Activated T-cell treated with anti-CD3 and anti-CD28 coated beads, Interleukin-2, amount 50 U/mL, for 4 hours (primary cell): Measurements from ENCODE around the gene SH3RF3. TPM values are rescaled to one million over a fixed set of nuclear protein-coding genes. Genes with fewer than 3 reads are reported as not detected.

Experiments
- ATAC-seq, 2 donors: fragments of 200-7000 bp; cut with Tn5 transposase; one replicate each; pipeline ENCODE4 v1.10.0; 2021
- DNase-seq: peaks from one replicate; pipeline ENCODE4 v3.0.0-alpha.2; 2020
- H3K27me3 Mint-ChIP-seq: one replicate; pipeline ENCODE4 v1.8.0; 2021; ENCODE audit warnings: low read depth, mixed read lengths
- H3K36me3 Mint-ChIP-seq: one replicate; pipeline ENCODE4 v1.8.0; 2022; ENCODE audit warnings: mixed read lengths; ENCODE audit not compliant: insufficient read depth
- H3K4me1 Mint-ChIP-seq: one replicate; pipeline ENCODE4 v1.8.0; 2021; ENCODE audit warnings: low read depth, mixed read lengths
- H3K4me3 Mint-ChIP-seq: one replicate; pipeline ENCODE4 v1.8.0; 2021; ENCODE audit warnings: mild to moderate bottlenecking, moderate library complexity, mixed read lengths
- H3K9me3 Mint-ChIP-seq: one replicate; pipeline ENCODE4 v1.8.0; 2021; ENCODE audit warnings: mixed read lengths
- total RNA-seq, 3 donors: library from RNA; stranded (reverse); gene quantifications; one replicate each; pipeline ENCODE4 v1.2.1, GENCODE V29; 2021

Gene SH3RF3
- total RNA-seq, 3 donors from 2014 or later = 0.33 to 0.98 (median 0.89) TPM

DNA sequence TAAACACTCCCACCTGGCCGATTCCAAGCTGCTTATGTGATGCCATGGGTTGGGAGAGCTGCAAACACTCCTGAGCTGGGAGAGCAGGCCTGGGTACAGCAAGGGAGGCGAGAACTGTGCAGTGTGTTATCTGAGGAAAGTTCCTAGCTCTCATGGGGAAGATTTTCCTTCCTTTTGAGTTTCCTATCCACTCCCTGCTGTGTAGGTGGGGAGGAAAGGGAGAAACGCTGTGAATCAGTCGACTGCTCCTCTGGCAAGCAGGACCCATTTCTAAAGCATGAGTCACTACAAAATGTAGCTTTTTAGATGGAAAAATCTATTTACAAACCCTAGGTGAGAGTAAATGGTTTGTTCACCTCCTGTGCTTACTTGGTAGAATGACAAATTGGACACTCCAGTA, 80.4 kb downstream of the SH3RF3 start:
- no peak for ATAC-seq
- H3K27me3 Mint-ChIP-seq = peaks cover 33% of the 10 kb centered on the region

DNA sequence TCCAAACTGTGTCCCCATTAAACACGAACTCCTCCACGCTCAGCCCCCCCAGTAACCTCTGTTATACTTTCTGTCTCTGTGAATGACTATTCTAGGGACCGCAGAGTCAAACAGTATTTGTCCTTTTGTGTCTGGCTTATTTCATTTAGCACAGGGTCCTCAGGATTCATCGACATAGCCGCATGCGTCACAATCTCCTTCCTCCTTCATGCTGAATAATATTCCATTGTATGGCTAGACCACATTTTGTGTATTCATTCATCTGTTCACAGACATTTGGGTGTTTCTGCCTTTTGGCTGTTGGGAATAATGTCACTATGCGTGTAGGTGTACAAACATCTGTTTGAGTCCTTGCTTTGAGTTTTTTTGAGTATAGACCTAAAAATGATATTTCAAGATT, 80.9 kb downstream of the SH3RF3 start:
- DNase-seq (no peak), ATAC-seq (no peak)
- Mint-ChIP-seq H3K4me3 (no peak overlapping the region), H3K36me3 (no peaks in the 10 kb centered on the region), H3K9me3 (no peaks in the 10 kb centered on the region), H3K4me1 (peaks cover 22% of the 10 kb centered on the region), H3K27me3 (peaks cover 38% of the 10 kb centered on the region)

More for the DNA sequence above, 80.4 kb downstream of the SH3RF3 start:
- Mint-ChIP-seq H3K9me3 (no peaks in the 10 kb centered on the region), H3K4me3 (no peak overlapping the region), H3K4me1 (peaks cover 16% of the 10 kb centered on the region), H3K36me3 (no peaks in the 10 kb centered on the region)
- DNase-seq = no peak

- no peak overlapping the region for H3K4me3 Mint-ChIP-seq
- no peaks in the 10 kb centered on the region for H3K9me3 Mint-ChIP-seq
- ATAC-seq = no peak
- no peak for DNase-seq
- H3K27me3 Mint-ChIP-seq = peaks cover 45% of the 10 kb centered on the region
- peaks cover 29% of the 10 kb centered on the region for H3K4me1 Mint-ChIP-seq
- no peaks in the 10 kb centered on the region for H3K36me3 Mint-ChIP-seq
These were observed 81.6 kb downstream of the SH3RF3 start for GRCh38 chr2:109210431-109211200.

DNA sequence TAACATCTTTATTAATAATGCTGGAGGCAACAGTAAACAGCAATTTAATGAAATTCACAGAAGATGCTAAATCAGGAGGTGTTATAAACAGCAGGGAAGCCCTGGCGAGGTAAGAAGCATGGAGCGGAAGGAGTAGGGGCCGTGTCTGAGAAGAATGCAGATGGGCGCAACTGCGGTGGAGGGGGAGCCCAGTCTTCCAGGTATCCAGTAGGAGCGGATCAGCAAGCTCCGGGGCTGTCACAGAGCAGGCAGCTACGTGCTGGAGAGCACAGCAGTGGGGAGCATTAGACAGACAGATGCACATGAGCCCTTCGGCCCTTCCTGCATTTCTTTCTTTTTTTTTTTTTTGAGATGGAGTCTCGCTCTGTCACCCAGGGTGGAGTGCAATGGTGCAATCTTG, 82.3 kb downstream of the SH3RF3 start:
- H3K36me3 Mint-ChIP-seq = no peaks in the 10 kb centered on the region
- H3K4me1 Mint-ChIP-seq = peaks cover 36% of the 10 kb centered on the region
- H3K9me3 Mint-ChIP-seq = no peaks in the 10 kb centered on the region
- ATAC-seq = no peak
- no peak for DNase-seq
- peaks cover 52% of the 10 kb centered on the region for H3K27me3 Mint-ChIP-seq
- H3K4me3 Mint-ChIP-seq = no peak overlapping the region

DNA sequence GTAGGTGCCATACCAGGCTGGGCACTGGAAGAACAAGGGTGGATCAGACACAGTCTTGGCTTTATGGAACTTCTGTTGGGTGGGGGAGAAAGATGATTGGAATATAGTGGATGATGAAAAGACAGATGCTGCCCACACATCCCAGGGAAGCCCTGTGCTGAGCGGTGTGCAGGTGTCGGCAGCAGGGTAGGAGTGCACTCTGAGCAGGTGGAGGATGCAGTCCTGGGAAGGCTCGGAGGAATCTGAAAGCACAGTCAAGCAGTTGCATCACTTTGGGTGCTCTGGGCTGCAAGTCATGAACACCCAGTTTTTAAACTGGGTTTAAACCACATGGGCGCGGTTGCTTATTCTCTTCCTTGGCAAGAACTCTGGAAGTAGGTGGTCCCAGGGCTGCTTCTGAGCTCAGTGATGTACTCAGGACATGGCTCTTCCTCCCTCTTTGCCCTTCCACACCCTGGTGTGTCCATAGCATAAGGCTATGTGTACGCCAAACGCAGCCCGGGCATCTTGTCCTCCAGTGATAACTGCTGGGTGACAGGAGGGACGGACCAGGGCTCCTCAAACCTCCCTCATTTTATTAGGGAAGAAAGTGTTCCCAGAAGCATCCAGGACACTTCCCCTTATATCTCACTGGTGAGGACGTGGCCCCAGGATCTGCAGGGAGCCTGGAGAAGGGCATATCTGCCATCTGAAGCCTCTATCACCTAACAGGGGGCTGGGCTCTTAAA, 84.0 kb downstream of the SH3RF3 start:
- H3K36me3 Mint-ChIP-seq = no peaks in the 10 kb centered on the region
- DNase-seq = no peak
- H3K27me3 Mint-ChIP-seq = peaks cover 65% of the 10 kb centered on the region
- H3K4me1 Mint-ChIP-seq = peaks cover 50% of the 10 kb centered on the region
- no peaks in the 10 kb centered on the region for H3K9me3 Mint-ChIP-seq
- ATAC-seq = no peak
- peak overlapping the region; percentile 59 for H3K4me3 Mint-ChIP-seq

- peak; percentile 51 for DNase-seq
- peaks cover 59% of the 10 kb centered on the region for H3K4me1 Mint-ChIP-seq
- peak overlapping the region; percentile 59 for H3K4me3 Mint-ChIP-seq
- no peaks in the 10 kb centered on the region for H3K9me3 Mint-ChIP-seq
- H3K36me3 Mint-ChIP-seq = no peaks in the 10 kb centered on the region
- peaks cover 71% of the 10 kb centered on the region for H3K27me3 Mint-ChIP-seq
- ATAC-seq = peak; percentile 88
These were observed 84.8 kb downstream of the SH3RF3 start for GRCh38 chr2:109213646-109214433.

GRCh38 chr2:109214651-109215371, 85.8 kb downstream of the SH3RF3 start:
- H3K27me3 Mint-ChIP-seq = peaks cover 80% of the 10 kb centered on the region
- H3K4me1 Mint-ChIP-seq = peaks cover 62% of the 10 kb centered on the region
- ATAC-seq = peak in 1 of 2 donors; percentile 8
- H3K9me3 Mint-ChIP-seq = no peaks in the 10 kb centered on the region
- no peaks in the 10 kb centered on the region for H3K36me3 Mint-ChIP-seq
- no peak for DNase-seq
- no peak overlapping the region for H3K4me3 Mint-ChIP-seq

GRCh38 chr2:109215866-109216265, 86.9 kb downstream of the SH3RF3 start:
- no peak for ATAC-seq
- Mint-ChIP-seq H3K9me3 (no peaks in the 10 kb centered on the region), H3K4me3 (no peak overlapping the region), H3K4me1 (peaks cover 62% of the 10 kb centered on the region), H3K36me3 (no peaks in the 10 kb centered on the region), H3K27me3 (peaks cover 76% of the 10 kb centered on the region)
- DNase-seq = no peak

DNA sequence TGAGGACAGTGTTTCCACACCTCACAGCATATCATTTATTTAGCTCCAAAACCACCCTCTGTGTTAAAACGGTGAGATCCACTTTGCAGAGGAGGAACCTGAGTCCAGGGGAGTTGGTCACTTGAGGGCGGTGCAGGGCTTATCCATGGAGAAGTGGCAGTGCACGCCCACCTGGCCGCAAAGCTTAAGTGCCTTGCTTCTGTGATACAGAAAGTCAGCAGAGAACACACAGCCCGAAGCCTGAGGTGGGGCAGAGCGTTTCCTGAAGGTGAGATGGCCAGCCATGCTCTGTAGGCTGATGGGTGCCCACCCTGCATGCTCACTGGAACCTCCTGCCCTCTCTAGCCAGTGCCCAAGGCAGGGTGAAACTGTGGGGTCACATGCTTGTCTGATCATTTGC, 87.3 kb downstream of the SH3RF3 start:
- Mint-ChIP-seq H3K9me3 (no peaks in the 10 kb centered on the region), H3K4me3 (no peak overlapping the region), H3K27me3 (peaks cover 72% of the 10 kb centered on the region), H3K4me1 (peaks cover 62% of the 10 kb centered on the region), H3K36me3 (no peaks in the 10 kb centered on the region)
- ATAC-seq (no peak), DNase-seq (no peak)

- no peak for ATAC-seq
- Mint-ChIP-seq H3K27me3 (peaks cover 66% of the 10 kb centered on the region), H3K4me3 (no peak overlapping the region), H3K36me3 (no peaks in the 10 kb centered on the region), H3K9me3 (no peaks in the 10 kb centered on the region), H3K4me1 (peaks cover 62% of the 10 kb centered on the region)
- DNase-seq = no peak
These were observed 88.5 kb downstream of the SH3RF3 start for GRCh38 chr2:109217362-109218086.

DNA sequence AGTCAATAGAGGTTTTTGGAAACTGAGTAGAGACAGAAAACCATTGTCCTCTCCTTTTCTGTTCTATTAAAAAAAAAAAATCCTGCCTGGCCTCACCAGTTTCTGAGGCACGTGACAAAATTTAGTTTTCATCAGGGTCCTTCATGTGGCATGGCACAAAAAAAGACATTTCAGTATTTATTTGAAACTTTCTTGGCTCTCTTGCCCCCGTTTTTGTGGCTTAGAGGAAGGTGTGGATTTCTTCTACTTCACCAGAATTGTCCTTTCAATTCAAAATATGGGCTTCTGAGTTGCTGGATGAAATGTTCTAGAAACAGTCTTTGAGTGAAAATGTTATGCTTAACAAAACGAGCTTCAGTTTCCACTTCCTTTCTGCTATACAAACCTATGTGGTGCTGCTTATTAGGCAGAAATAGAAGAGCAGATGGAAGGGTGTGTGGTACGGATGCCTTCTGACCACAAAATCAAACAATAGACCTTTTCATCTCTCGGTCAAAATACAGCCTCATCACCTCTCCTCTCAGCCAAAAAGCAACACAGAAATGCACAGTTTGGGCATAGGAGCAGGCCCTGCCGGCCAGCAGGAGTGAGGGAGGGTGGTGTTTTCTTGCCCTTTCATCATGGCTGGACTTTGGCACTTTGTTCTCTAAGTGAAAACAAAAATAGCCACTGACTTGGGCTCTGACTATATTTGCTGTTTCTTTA, 89.2 kb downstream of the SH3RF3 start:
- Mint-ChIP-seq H3K9me3 (no peaks in the 10 kb centered on the region), H3K4me3 (no peak overlapping the region), H3K4me1 (peaks cover 59% of the 10 kb centered on the region), H3K36me3 (no peaks in the 10 kb centered on the region), H3K27me3 (peaks cover 62% of the 10 kb centered on the region)
- no peak for DNase-seq
- no peak for ATAC-seq

DNA sequence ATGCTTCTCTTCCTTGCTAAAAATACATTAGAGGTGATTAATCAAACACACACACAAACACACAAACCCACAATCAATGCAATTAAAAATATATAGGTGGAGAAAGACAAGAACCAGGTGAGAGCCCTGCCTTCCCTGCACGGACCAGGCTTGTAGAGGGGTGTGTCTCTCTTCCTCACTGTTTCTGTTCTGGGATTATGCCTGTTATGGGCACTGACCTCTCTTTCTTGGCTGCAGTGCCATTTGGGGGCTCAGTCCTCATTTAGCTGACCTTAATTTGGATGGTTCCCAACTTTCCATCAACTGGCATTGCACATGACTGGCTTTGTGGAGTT, 89.8 kb downstream of the SH3RF3 start:
- Mint-ChIP-seq H3K4me3 (no peak overlapping the region), H3K36me3 (no peaks in the 10 kb centered on the region), H3K27me3 (peaks cover 58% of the 10 kb centered on the region), H3K9me3 (no peaks in the 10 kb centered on the region), H3K4me1 (peaks cover 54% of the 10 kb centered on the region)
- no peak for ATAC-seq
- DNase-seq = no peak

DNA sequence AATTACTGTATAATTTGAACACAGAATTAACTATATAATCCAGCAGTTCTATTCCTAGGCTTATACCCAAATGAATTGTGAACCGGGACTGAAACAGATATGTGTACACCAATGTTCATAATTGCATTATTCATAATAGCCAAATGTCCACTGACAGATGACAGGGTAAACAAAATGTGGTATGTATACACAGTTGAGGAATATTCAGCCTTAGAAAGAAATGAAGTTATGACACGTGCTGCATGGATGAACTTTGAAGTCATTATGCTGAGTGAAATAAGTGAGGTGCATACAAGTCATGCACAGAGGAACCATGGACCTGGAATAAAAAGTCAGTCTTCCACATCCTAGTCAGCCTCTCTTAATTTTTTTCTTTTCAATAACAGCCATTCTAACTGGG, 91.9 kb downstream of the SH3RF3 start:
- DNase-seq (no peak), ATAC-seq (no peak)
- Mint-ChIP-seq H3K4me1 (peaks cover 33% of the 10 kb centered on the region), H3K9me3 (no peaks in the 10 kb centered on the region), H3K36me3 (no peaks in the 10 kb centered on the region), H3K4me3 (no peak overlapping the region), H3K27me3 (peaks cover 37% of the 10 kb centered on the region)
